Subcutaneous adipose tissue (tissue), 4 donors: ENCODE results near the gene ZBTB14. TPM values are rescaled to one million over a fixed set of nuclear protein-coding genes. Genes with fewer than 3 reads are reported as not detected.

Experiments used
- CTCF ChIP-seq: fragments of 450-650 bp; IDR thresholded peaks from one replicate; pipeline ENCODE4 v1.5.1; 2016; ENCODE audit warnings: low read depth, mild to moderate bottlenecking, control low read depth, antibody characterized with exemption, moderate library complexity
- total RNA-seq, 4 donors: library from RNA; depleted of rRNA; stranded (reverse); fragments of >200 nt; gene quantifications; one replicate each; pipeline ENCODE4 v1.1.0, GENCODE V29; 2016

ZBTB14 gene
- total RNA-seq, 4 donors from 2014 or later = 10.1 to 17.7 (median 15.0) TPM

GRCh38 chr18:5298156-5298852 is 2.8 kb upstream of the ZBTB14 start:
- TF ChIP-seq CTCF = no peak

- no peak for TF ChIP-seq CTCF
Observed at GRCh38 chr18:5297597-5297996, 2.1 kb upstream of the ZBTB14 start.

- TF ChIP-seq CTCF = no peak
Observed at GRCh38 chr18:5296706-5297320, 1.3 kb upstream of the ZBTB14 start.

GRCh38 chr18:5295981-5296705 is 617 bp upstream of the ZBTB14 start:
- no peak for TF ChIP-seq CTCF

- no peak for TF ChIP-seq CTCF
Observed at GRCh38 chr18:5294457-5295230, 882 bp downstream of the ZBTB14 start.

GRCh38 chr18:5294113-5294456 is 1.4 kb downstream of the ZBTB14 start:
- no peak for TF ChIP-seq CTCF

GRCh38 chr18:5288517-5288935 is 7.0 kb downstream of the ZBTB14 start:
- TF ChIP-seq CTCF = no peak
